ENCODE measurements around the gene IGFBP4.

DNA sequence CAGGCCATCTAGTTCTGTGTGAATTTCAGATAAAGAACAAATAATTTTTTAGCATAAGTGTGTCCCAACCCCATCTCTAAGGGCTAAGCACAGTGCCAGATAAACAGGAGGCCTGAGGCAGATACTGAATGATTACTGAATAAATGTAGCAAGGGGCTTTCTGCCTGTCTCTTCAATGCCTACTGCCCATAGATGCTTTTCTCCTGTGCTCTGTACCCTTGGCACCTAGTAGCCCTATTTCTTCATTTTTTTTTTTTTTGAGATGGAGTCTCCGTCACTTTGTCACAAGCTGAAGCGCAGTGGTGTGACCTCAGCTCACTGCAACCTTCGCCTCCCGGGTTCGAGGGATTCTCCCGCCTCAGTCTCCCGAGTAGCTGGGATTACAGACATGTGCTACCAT, 25.3 kb downstream of the IGFBP4 start:
- TF ChIP-seq, protein P1, sequence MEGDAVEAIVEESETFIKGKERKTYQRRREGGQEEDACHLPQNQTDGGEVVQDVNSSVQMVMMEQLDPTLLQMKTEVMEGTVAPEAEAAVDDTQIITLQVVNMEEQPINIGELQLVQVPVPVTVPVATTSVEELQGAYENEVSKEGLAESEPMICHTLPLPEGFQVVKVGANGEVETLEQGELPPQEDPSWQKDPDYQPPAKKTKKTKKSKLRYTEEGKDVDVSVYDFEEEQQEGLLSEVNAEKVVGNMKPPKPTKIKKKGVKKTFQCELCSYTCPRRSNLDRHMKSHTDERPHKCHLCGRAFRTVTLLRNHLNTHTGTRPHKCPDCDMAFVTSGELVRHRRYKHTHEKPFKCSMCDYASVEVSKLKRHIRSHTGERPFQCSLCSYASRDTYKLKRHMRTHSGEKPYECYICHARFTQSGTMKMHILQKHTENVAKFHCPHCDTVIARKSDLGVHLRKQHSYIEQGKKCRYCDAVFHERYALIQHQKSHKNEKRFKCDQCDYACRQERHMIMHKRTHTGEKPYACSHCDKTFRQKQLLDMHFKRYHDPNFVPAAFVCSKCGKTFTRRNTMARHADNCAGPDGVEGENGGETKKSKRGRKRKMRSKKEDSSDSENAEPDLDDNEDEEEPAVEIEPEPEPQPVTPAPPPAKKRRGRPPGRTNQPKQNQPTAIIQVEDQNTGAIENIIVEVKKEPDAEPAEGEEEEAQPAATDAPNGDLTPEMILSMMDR (IDR thresholded peaks at IDR 0.05): no peak
- TF ChIP-seq POLR2A (IDR thresholded peaks at IDR 0.05): no peak

Measured in heart left ventricle (tissue), 13 donors.